RWPE2 (cell line): ENCODE data around the gene RUSC2.
A peak's percentile ranks its signal among the peaks of the same experiment; 100 is the strongest.
"Not testable (repeated sequence)": the region's sequence is repeated elsewhere in the genome, so short reads cannot be mapped to it uniquely, and the experiment has no call there.

Experiments
- ATAC-seq: fragments of 200-7000 bp; cut with Tn5 transposase; 3 replicates; pipeline ENCODE4 v1.9.1; 2021; ENCODE audit warnings: low read depth
- DNase-seq: peaks from one replicate; pipeline ENCODE4 v3.0.0-alpha.2; 2020; ENCODE audit warnings: low spot score
- H3K27ac ChIP-seq: fragments of 450-650 bp; 2 replicates; pipeline ENCODE4 v1.5.1; 2017; ENCODE audit warnings: mild to moderate bottlenecking; ENCODE audit not compliant: poor library complexity, severe bottlenecking
- H3K27me3 ChIP-seq: fragments of 250-450 bp; sonication (Bioruptor Pico); 2 replicates; pipeline ENCODE4 v1.5.1; 2021; ENCODE audit warnings: mild to moderate bottlenecking, moderate library complexity; ENCODE audit not compliant: insufficient read depth, poor library complexity, severe bottlenecking
- H3K36me3 ChIP-seq: fragments of 250-450 bp; sonication (Bioruptor Pico); 2 replicates; pipeline ENCODE4 v1.5.1; 2020; ENCODE audit warnings: low read depth, mild to moderate bottlenecking, moderate library complexity
- H3K4me1 ChIP-seq: fragments of 250-450 bp; sonication (Bioruptor Pico); 2 replicates; pipeline ENCODE4 v1.5.1; 2021; ENCODE audit warnings: mild to moderate bottlenecking, moderate library complexity; ENCODE audit not compliant: insufficient read depth, poor library complexity, severe bottlenecking
- H3K4me3 ChIP-seq: fragments of 250-450 bp; sonication (Bioruptor Pico); 2 replicates; pipeline ENCODE4 v1.5.1; 2021; ENCODE audit warnings: mild to moderate bottlenecking, moderate library complexity; ENCODE audit not compliant: severe bottlenecking
- H3K9me3 ChIP-seq: fragments of 250-450 bp; sonication (Bioruptor Pico); 2 replicates; pipeline ENCODE4 v1.5.1; 2021; ENCODE audit warnings: mild to moderate bottlenecking, moderate library complexity; ENCODE audit not compliant: severe bottlenecking
- TF ChIP-seq, protein P1 (sequence below): fragments of 450-650 bp; IDR thresholded peaks from one replicate; pipeline ENCODE4 v1.5.1; 2017; ENCODE audit warnings: mild to moderate bottlenecking, moderate library complexity; ENCODE audit not compliant: poor library complexity, severe bottlenecking

Gene RUSC2

DNA sequence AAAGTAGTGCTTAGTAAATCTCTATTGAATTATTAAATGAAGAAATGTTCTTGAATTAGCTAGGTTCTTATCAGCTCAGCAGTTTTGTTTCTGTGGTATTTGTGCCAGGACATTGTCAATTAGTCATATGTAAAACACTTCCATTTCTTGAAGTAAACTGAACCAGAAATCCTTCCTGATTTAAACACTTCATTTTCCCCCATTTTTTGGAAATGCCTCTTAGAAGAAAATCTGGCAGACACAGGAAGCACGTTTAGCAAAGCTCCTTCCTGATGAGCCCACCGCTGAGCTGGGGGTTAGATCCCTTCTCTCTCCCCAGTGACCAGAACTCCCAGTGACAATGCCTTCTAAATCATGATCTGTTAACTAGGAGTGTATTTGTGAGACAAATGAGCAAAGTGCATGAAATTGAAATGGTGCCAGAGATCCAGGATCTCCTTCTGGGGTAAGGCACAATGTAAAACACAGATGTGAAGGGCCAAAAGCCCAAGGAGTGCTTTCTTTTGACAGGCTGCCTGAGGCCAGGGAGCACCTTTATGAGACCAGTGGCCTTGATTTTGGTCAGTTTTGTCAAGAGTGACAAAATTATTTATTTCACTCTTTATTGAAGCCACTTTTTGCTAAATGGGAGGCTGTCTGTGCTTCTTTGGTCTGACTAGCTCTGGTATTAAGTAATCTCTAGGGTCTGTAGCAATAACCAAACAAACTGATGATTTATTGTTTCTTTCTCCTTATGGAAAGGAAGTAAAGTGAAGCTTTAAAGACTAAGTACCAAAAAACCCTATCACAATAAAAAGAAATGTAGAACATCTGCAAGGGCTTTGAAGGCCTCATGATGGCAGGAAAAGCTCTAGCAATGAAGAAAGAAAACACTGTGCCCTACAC, 25.5 kb upstream of the RUSC2 start:
- TF ChIP-seq, protein P1, sequence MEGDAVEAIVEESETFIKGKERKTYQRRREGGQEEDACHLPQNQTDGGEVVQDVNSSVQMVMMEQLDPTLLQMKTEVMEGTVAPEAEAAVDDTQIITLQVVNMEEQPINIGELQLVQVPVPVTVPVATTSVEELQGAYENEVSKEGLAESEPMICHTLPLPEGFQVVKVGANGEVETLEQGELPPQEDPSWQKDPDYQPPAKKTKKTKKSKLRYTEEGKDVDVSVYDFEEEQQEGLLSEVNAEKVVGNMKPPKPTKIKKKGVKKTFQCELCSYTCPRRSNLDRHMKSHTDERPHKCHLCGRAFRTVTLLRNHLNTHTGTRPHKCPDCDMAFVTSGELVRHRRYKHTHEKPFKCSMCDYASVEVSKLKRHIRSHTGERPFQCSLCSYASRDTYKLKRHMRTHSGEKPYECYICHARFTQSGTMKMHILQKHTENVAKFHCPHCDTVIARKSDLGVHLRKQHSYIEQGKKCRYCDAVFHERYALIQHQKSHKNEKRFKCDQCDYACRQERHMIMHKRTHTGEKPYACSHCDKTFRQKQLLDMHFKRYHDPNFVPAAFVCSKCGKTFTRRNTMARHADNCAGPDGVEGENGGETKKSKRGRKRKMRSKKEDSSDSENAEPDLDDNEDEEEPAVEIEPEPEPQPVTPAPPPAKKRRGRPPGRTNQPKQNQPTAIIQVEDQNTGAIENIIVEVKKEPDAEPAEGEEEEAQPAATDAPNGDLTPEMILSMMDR, result peak; percentile 10
- Histone ChIP-seq H3K27me3 (no peaks in the 10 kb centered on the region), H3K4me1 (no peaks in the 10 kb centered on the region), H3K36me3 (no peaks in the 10 kb centered on the region), H3K27ac (peak overlapping the region; percentile 27), H3K4me3 (no peak overlapping the region), H3K9me3 (no peaks in the 10 kb centered on the region)
- peak; percentile 55; the same call in 1 of the 3 replicates for ATAC-seq
- DNase-seq, result no peak

DNA sequence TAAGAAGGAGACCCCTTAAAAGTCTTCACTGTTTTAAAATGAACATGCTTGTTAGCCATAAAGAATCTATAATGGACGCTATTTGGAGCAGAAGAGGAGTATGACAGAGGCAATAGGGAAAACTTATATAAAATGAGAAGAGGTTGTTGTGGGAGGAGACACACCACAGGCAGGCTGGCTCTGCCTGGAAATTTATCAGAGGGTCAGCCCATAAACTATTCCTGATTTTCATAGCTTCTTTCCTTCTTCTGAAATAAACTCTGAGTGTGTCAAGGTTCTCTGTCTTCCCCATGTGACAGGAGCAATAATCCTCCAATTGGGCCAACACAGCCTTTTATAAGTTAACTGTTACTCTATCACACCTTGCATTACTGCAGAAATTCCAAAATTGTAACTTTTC, 19.6 kb upstream of the RUSC2 start:
- peaks cover 14% of the 10 kb centered on the region for H3K4me1 ChIP-seq
- no peak overlapping the region for H3K4me3 ChIP-seq
- H3K27me3 ChIP-seq, result no peaks in the 10 kb centered on the region
- no peaks in the 10 kb centered on the region for H3K9me3 ChIP-seq
- no peaks in the 10 kb centered on the region for H3K36me3 ChIP-seq
- no peak for ATAC-seq
- TF ChIP-seq, protein P1, result no peak
- DNase-seq, result no peak
- peak overlapping the region; percentile 58 for H3K27ac ChIP-seq

DNA sequence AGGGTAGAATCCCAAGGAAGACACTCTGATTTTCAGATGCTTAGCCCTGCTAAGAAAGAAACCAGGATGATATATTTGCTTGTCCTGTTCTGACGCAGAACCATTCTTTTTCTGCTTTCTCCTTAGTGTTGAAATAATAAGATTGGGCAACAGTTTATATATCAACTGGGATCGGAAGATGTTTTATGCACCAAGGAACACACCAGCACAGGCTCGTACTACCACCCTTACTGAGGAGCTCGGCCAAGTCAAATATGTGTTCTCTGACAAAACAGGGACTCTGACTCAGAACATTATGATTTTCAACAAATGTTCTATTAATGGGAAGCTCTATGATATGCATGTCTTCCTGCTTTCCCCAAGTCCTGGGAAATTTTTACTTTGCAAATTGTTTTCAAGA, 19.0 kb upstream of the RUSC2 start:
- no peaks in the 10 kb centered on the region for H3K9me3 ChIP-seq
- peak overlapping the region; percentile 58 for H3K27ac ChIP-seq
- no peak for DNase-seq

GRCh38 chr9:35476596-35476995, 13.3 kb upstream of the RUSC2 start:
- Histone ChIP-seq H3K9me3 (no peaks in the 10 kb centered on the region), H3K27ac (no peak overlapping the region), H3K27me3 (no peaks in the 10 kb centered on the region), H3K4me1 (no peaks in the 10 kb centered on the region), H3K36me3 (no peaks in the 10 kb centered on the region), H3K4me3 (no peak overlapping the region)
- DNase-seq (no peak), ATAC-seq (no peak)
- TF ChIP-seq, protein P1, result no peak

More for the DNA sequence above, 19.0 kb upstream of the RUSC2 start:
- no peaks in the 10 kb centered on the region for H3K27me3 ChIP-seq
- ATAC-seq, result peak; percentile 99
- peaks cover 14% of the 10 kb centered on the region for H3K4me1 ChIP-seq
- TF ChIP-seq, protein P1, result no peak
- H3K4me3 ChIP-seq, result no peak overlapping the region
- no peaks in the 10 kb centered on the region for H3K36me3 ChIP-seq

GRCh38 chr9:35477211-35477855, 12.6 kb upstream of the RUSC2 start:
- H3K4me3 ChIP-seq, H3K27ac ChIP-seq, H3K27me3 ChIP-seq, DNase-seq, H3K4me1 ChIP-seq, H3K9me3 ChIP-seq, H3K36me3 ChIP-seq: not testable (repeated sequence)
- TF ChIP-seq, protein P1, result peak; percentile 96
- ATAC-seq, result peak; percentile 92
